NCI-H2196 treated with DMSO at 0.1 percent for 48 hours (cell line): ENCODE results near the gene DNAI1.
"Not testable (repeated sequence)": the region's sequence is repeated elsewhere in the genome, so short reads cannot be mapped to it uniquely, and the experiment has no call there.

Source experiments
- DNase-seq: peaks from one replicate; lab custom pipeline; 2025; ENCODE audit not compliant: unreplicated experiment; lab: John Stamatoyannopoulos, UW

The DNAI1 gene

GRCh38 chr9:34450644-34451043 lies 8.0 kb upstream of the DNAI1 start:
- no peak for DNase-seq

GRCh38 chr9:34451135-34451534 lies 7.5 kb upstream of the DNAI1 start:
- no peak for DNase-seq

DNA sequence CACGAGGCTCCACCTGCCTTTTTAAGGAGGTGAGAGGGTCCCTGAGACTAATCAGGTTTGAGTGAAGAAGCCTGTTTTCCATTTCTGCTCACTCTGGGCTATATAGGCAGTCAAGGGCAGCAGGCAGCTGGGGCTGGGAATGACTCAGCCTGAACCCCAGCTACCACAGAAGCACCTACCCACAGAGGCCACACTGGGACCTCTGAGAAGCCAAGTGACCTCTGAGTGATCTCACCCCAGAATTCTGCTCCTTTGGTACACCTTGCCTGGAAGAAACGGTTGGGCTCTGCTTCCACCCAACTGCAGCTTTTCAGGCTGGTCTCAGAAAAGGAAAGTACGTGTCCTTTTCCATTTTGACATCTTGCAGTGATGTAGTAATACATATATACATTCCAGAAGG lies 7.1 kb upstream of the DNAI1 start:
- no peak for DNase-seq

GRCh38 chr9:34452568-34452967 lies 6.0 kb upstream of the DNAI1 start:
- no peak for DNase-seq

DNA sequence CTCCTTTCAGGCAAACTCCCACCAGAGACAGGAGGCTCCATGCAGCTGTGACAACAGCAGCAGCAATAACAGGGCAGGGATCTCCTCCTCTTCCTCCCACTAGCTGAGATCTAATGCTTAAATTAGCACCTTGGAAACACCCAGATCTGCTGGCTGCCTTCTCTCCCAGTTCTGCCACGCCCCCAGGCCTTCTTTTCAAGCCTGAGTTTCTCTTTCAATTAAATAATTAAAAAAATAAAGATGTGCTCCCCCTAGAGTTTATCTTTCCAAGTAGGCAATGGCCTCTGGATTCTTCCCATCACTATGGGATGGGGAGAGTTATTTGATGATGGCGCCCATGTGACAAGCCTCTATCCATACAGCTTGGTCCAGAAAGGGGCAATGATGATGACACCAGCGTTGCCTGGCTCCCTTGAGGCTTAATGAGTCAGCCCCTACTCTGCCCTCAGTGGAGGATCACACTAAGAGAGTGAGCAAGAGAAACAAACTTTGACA lies 4.0 kb upstream of the DNAI1 start:
- no peak for DNase-seq

DNA sequence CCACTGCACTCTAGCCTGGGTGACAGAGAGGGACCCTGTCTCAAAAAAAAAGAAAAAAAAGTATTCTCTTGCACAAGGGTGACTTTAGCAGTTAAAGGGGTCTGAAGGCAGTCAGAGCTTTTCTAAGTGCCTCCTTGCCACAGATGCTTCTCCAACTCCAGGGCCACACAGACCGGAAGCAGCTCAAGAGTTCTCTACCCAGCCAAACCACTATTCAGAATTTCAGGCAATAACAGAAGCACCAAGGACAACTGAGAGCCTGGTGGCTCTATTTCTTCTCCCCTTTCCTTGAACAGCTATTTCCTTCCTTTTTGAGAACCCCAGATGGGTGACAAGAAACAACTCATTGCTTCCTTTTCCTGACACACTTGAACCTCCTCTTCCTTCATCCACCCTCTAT lies 2.5 kb upstream of the DNAI1 start:
- DNase-seq, result no peak

- DNase-seq, result no peak
Measured at GRCh38 chr9:34456746-34457145, 1.9 kb upstream of the DNAI1 start.

DNA sequence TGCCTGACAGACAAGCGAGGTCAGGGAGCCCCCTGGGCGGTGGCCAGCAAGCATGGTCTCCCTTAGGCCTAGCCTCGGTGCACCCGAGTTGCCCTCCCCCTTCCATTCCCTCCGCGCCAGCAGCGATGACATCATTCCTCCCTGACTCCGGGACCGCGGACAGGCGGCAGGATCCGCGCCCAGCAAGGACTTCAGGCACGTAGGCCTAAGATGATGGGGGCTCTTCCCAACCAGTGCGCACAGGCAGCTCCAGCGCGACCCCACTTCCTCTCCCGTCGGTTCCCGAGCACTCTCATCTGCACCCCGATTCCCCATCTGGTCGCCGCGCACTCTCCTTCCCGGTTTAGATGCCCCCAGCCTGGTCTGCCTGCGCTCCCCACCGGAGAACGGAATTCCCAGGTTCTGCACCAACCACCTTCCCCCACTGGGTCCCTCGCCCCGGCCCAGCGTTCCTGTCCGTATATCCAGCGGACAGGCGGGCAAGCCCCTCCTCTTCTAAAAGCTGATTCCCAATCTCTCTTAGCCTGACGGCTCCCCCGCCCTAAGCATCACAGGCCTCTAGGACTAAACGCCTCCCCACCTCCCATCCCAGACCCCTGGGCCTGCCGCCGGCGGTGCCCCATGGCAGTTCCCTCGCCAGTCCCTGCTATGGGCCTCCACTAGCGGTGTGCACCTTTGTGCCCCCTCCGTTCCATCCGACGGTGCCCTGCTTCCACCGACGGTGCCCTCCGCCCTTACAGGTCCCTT lies 1.2 kb upstream of the DNAI1 start:
- DNase-seq, result no peak

DNA sequence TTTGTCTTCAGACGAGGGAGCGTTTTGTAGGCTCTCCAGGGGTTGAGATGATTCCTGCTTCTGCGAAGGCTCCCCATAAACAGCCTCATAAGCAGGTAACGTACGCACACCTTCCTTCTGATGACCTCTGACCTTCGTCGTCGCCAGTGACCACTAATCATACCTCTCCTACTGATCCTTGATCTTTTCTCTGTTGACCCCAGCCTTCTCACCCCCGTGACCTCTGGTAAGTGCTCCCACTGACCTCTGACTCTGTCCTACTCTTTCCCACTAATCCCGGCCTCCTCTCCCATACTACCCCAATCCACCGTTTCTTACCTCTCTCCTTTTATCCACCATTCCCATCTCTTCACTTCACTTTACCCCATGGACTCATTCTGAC lies 345 bp downstream of the DNAI1 start:
- DNase-seq, result no peak

DNA sequence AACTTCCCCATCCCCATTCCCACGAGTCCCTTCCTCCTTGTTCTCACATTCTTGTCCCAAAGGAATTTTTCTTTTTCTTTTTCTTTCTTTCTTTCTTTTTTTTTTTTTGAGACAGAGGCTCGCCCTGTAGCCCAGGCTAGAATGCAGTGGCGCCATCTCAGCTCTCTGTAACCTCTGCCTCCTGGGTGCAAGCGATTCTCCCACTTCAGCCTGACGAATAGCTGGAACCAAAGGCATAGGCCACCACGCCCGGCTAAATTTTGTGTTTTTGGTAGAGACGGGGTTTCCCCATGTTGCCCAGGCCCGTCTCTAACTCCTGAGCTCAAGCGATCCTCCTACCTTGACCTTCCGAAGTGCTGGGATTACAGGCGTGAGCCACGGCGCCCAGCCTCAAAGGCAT lies 751 bp downstream of the DNAI1 start:
- no peak for DNase-seq

DNA sequence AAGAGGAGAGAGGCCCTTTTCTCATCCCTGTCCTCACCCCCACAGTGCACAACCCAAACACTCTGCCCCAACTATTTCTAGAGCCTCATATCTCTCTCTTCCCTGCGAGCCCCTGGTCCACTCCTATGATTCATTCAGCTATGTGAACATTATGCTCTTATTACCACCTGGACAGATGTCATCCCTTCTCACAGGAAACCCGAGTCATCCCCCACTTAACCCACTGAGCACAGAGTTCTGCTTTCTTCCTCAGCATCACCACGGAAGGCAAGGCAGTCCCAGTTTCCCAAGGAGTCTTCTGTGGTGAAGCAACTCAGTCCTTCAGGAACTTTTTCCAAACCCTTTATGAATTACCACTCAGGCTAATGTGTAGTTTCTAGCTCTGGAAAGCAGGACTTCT lies 1.3 kb downstream of the DNAI1 start:
- no peak for DNase-seq

DNA sequence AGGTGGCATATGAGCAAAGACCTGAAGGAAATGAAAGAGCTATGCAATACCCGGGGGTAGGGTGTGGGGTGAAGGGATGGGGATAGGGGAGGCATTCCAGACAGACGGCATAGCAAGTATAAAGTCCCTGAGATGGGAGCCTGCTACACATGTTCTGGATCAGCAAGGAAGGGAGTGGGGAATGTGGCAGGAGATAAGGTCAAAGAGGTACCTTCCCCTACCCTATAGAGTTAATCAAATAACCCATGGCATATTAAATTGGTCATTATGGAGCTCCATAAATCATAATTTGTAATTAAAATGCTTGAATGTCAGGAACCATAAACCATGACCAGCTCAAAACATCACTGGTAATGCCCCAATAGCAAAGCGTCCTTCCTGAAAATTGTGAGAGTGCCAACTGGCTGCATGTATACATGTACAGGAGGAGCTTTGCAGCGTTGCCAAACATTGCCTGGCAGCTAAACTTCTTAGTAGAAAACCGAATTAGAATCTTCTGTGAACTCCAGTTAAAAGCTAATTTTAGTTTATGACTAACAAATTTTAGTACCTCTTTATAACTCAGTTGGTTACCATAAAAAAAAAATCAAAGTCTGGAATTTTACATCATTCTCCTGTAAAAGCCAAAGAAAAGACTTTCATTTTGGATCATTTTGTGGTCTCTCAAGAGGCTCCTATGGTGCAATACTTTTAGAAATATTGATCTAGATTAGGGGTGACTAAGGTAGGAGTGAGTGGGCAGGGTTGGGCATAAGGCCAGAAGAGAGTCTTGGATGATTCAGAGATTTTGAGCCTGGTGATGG lies 4.7 kb downstream of the DNAI1 start:
- no peak for DNase-seq

GRCh38 chr9:34463901-34464232 lies 5.3 kb downstream of the DNAI1 start:
- DNase-seq, result no peak

- no peak for DNase-seq
Measured at GRCh38 chr9:34464571-34464970, 6.0 kb downstream of the DNAI1 start.

GRCh38 chr9:34465468-34465867 lies 6.9 kb downstream of the DNAI1 start:
- DNase-seq, result no peak

GRCh38 chr9:34475097-34475496 lies 16.5 kb downstream of the DNAI1 start:
- no peak for DNase-seq

DNA sequence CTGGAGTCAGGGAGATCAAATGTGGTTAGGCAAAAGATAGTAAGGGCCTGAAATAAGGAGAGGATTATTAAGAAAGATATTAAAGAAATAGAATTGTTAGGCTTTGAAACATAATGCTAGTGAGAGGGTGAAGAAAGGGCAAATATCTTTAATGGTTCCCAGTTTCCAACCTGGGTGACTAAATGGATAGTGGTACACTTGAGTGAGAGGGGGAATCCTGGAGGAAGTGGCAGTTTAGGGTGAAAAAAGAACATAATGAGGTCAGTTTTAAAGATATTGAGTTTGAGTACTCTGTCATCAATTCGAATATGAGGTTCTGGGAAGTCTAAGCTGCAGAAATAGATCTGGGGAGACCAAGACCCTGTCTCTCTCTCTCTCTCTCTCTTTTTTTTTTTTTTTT lies 18.9 kb downstream of the DNAI1 start:
- no peak for DNase-seq

GRCh38 chr9:34479431-34479866 lies 20.8 kb downstream of the DNAI1 start:
- no peak for DNase-seq

GRCh38 chr9:34481620-34482019 lies 23.0 kb downstream of the DNAI1 start:
- DNase-seq, result not testable (repeated sequence)

GRCh38 chr9:34482746-34483145 lies 24.1 kb downstream of the DNAI1 start:
- DNase-seq, result not testable (repeated sequence)

GRCh38 chr9:34484678-34485077 lies 26.1 kb downstream of the DNAI1 start:
- no peak for DNase-seq

DNA sequence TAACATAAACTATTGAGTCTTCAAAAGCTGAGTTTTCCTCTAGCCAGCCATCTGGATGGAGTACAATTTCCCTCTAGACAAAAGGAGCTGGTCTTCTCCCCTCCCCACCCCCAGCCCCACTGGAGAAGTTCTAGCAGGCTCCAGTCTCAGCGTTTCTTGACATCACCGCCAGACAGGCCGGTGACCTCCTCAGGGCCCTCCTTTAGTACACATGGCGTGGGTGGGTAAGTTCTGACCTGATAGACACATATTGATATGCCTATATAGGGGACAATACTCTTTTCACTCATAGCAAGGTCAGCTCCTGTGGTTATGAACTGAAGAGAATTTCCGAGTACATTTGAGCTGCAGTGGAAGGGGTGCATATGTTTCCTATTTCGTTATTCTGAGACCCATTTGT lies 27.2 kb downstream of the DNAI1 start:
- no peak for DNase-seq
